IMR-90 (cell line): ENCODE results near the gene BASP1. TPM values are rescaled to one million over a fixed set of nuclear protein-coding genes. Genes with fewer than 3 reads are reported as not detected.
A peak's percentile ranks its signal among the peaks of the same experiment; 100 is the strongest.

Experiments used
- ATAC-seq: fragments of 200-7000 bp; cut with Tn5 transposase; 2 replicates; pipeline ENCODE4 v1.9.1; 2020; ENCODE audit warnings: low read depth, mild to moderate bottlenecking, moderate library complexity
- BruUV-seq: library from RNA; stranded (reverse); fragments of 400-500 nt; replicated peaks from 2 replicates; lab custom pipeline; 2021; lab: Mats Ljungman, UMichigan
- CTCF ChIA-PET: fragments of 300-600 bp; formaldehyde crosslinking; extraction: SDS; loops from one replicate; lab custom pipeline; 2021; ENCODE audit warnings: antibody characterized with exemption; lab: Yijun Ruan, JAX
- POLR2A ChIA-PET: fragments of 300-600 bp; sonication (Branson Sonifier 250); formaldehyde crosslinking; loops from one replicate; lab custom pipeline; 2022; ENCODE audit warnings: antibody characterized with exemption; ENCODE audit not compliant: unreplicated experiment; lab: Charles Lee
- DNase-seq: peaks from one replicate; pipeline ENCODE4 v3.0.0; 2013
- H2AFZ ChIP-seq: replicated peaks from 2 replicates; pipeline ENCODE3; 2013; ENCODE audit warnings: low read length, mild to moderate bottlenecking; ENCODE audit not compliant: poor library complexity
- H2AK5ac ChIP-seq: 2 replicates; pipeline ENCODE4 v1.6.1; 2013; ENCODE audit warnings: low read depth, low read length, inconsistent platforms
- H2AK9ac ChIP-seq: replicated peaks from 2 replicates; pipeline ENCODE3; 2013; ENCODE audit warnings: mild to moderate bottlenecking, low read depth, low read length, moderate library complexity; ENCODE audit not compliant: poor library complexity
- H2BK120ac ChIP-seq: 2 replicates; pipeline ENCODE4 v1.6.1; 2013; ENCODE audit warnings: low read depth, low read length, inconsistent platforms
- H2BK15ac ChIP-seq: 3 replicates; pipeline ENCODE4 v1.6.1; 2013; ENCODE audit warnings: low read depth, low read length, inconsistent platforms
- H2BK20ac ChIP-seq: 2 replicates; pipeline ENCODE4 v1.6.1; 2013; ENCODE audit warnings: low read depth, mild to moderate bottlenecking, inconsistent platforms, low read length, moderate library complexity
- H2BK5ac ChIP-seq: 2 replicates; pipeline ENCODE4 v1.6.1; 2013; ENCODE audit warnings: mild to moderate bottlenecking, low read depth, low read length, inconsistent platforms; ENCODE audit not compliant: poor library complexity, severe bottlenecking
- H3K14ac ChIP-seq: replicated peaks from 2 replicates; pipeline ENCODE4 v1.6.1; 2013; ENCODE audit warnings: low read depth, low read length, inconsistent platforms
- H3K18ac ChIP-seq: 2 replicates; pipeline ENCODE4 v1.6.1; 2013; ENCODE audit warnings: low read depth, low read length, control low read depth
- H3K23ac ChIP-seq: 2 replicates; pipeline ENCODE4 v1.6.1; 2013; ENCODE audit warnings: low read depth, low read length, inconsistent platforms
- H3K27ac ChIP-seq: 2 replicates; pipeline ENCODE4 v1.5.1; 2013; ENCODE audit warnings: mild to moderate bottlenecking, control low read depth, low read length; ENCODE audit not compliant: insufficient read depth
- H3K27me3 ChIP-seq: 2 replicates; pipeline ENCODE4 v1.6.1; 2013; ENCODE audit warnings: low read length; ENCODE audit not compliant: control insufficient read depth, insufficient read depth
- H3K36me3 ChIP-seq: 2 replicates; pipeline ENCODE4 v1.6.1; 2013; ENCODE audit warnings: low read length, mixed read lengths; ENCODE audit not compliant: control insufficient read depth, insufficient read depth
- H3K4ac ChIP-seq: 2 replicates; pipeline ENCODE4 v1.6.1; 2013; ENCODE audit warnings: low read depth, low read length, inconsistent platforms
- H3K4me1 ChIP-seq: 2 replicates; pipeline ENCODE4 v1.6.1; 2013; ENCODE audit warnings: low read length, mixed read lengths; ENCODE audit not compliant: control insufficient read depth, insufficient read depth
- H3K4me2 ChIP-seq: 2 replicates; pipeline ENCODE4 v1.6.1; 2013; ENCODE audit warnings: low read depth, mild to moderate bottlenecking, control low read depth, low read length, moderate library complexity
- H3K4me3 ChIP-seq: 2 replicates; pipeline ENCODE4 v1.5.1; 2013; ENCODE audit warnings: low read depth, mild to moderate bottlenecking, control low read depth, low read length, moderate library complexity; ENCODE audit not compliant: insufficient read depth
- H3K56ac ChIP-seq: 2 replicates; pipeline ENCODE4 v1.6.1; 2013; ENCODE audit warnings: low read length, inconsistent platforms; ENCODE audit not compliant: insufficient read depth; ENCODE audit errors: extremely low read depth
- H3K79me1 ChIP-seq, 2 experiments: 2 replicates each; pipeline ENCODE4 v1.6.1; 2013; ENCODE audit warnings: low read length in 2 of 2, inconsistent platforms in 1 of 2, low read depth in 1 of 2
- H3K9ac ChIP-seq: 2 replicates; pipeline ENCODE4 v1.6.1; 2013; ENCODE audit warnings: low read depth, low read length, control low read depth
- H3K9me1 ChIP-seq: 2 replicates; pipeline ENCODE4 v1.6.1; 2013; ENCODE audit warnings: low read length, inconsistent platforms; ENCODE audit not compliant: insufficient read depth
- H3K9me3 ChIP-seq: 2 replicates; pipeline ENCODE4 v1.6.1; 2013; ENCODE audit warnings: low read length; ENCODE audit not compliant: control insufficient read depth, insufficient read depth
- H4K20me1 ChIP-seq: 2 replicates; pipeline ENCODE4 v1.6.1; 2013; ENCODE audit warnings: low read length, inconsistent platforms; ENCODE audit not compliant: insufficient read depth
- H4K5ac ChIP-seq: 2 replicates; pipeline ENCODE4 v1.6.1; 2013; ENCODE audit warnings: mild to moderate bottlenecking, low read depth, low read length, control low read depth
- H4K8ac ChIP-seq, 2 experiments: 2 replicates each; pipeline ENCODE4 v1.6.1; 2013; ENCODE audit warnings: low read depth in 2 of 2, low read length in 2 of 2, control low read depth in 1 of 2, inconsistent platforms in 1 of 2
- H4K91ac ChIP-seq: 2 replicates; pipeline ENCODE4 v1.6.1; 2013; ENCODE audit warnings: low read depth, low read length, inconsistent platforms; ENCODE audit not compliant: insufficient read depth
- CTCF ChIP-seq: conservative IDR thresholded peaks from 2 replicates; pipeline ENCODE4 v1.5.1; 2012; ENCODE audit warnings: mild to moderate bottlenecking, low read depth, low read length, improper control_type of control experiment
- ELK1 ChIP-seq: fragments of 150-350 bp; IDR thresholded peaks from 2 replicates; pipeline ENCODE4 v1.6.1; 2016; ENCODE audit warnings: low read depth, mild to moderate bottlenecking, low read length, moderate library complexity, borderline replicate concordance
- FOS ChIP-seq: fragments of 150-350 bp; IDR thresholded peaks from 2 replicates; pipeline ENCODE4 v1.6.1; 2016; ENCODE audit warnings: low read depth, low read length
- MAFK ChIP-seq: IDR thresholded peaks from 2 replicates; pipeline ENCODE4 v1.6.1; 2012; ENCODE audit warnings: low read depth, low read length, improper control_type of control experiment
- MXI1 ChIP-seq: IDR thresholded peaks from 2 replicates; pipeline ENCODE4 v1.6.1; 2012; ENCODE audit warnings: low read depth, mild to moderate bottlenecking, low read length, moderate library complexity, borderline replicate concordance
- NFE2L2 ChIP-seq: fragments of 150-350 bp; IDR thresholded peaks from 2 replicates; pipeline ENCODE4 v1.6.1; 2016; ENCODE audit warnings: low read depth, mild to moderate bottlenecking, low read length
- POLR2A ChIP-seq: IDR thresholded peaks from 2 replicates; pipeline ENCODE4 v1.6.1; 2012; ENCODE audit warnings: mild to moderate bottlenecking, low read depth, low read length
- RAD21 ChIP-seq: IDR thresholded peaks from 2 replicates; pipeline ENCODE4 v1.6.1; 2012; ENCODE audit warnings: low read length, improper control_type of control experiment
- RCOR1 ChIP-seq: IDR thresholded peaks from 2 replicates; pipeline ENCODE4 v1.6.1; 2012; ENCODE audit warnings: mild to moderate bottlenecking, low read length, improper control_type of control experiment; ENCODE audit not compliant: insufficient replicate concordance
- RFX5 ChIP-seq: IDR thresholded peaks from 2 replicates; pipeline ENCODE4 v1.8.0; 2012; ENCODE audit warnings: low read depth, mild to moderate bottlenecking, low read length, moderate library complexity
- SMC3 ChIP-seq: fragments of 150-350 bp; IDR thresholded peaks from 2 replicates; pipeline ENCODE4 v1.6.1; 2016; ENCODE audit warnings: low read depth, mild to moderate bottlenecking, antibody characterized with exemption, low read length, moderate library complexity
- USF2 ChIP-seq: fragments of 150-350 bp; IDR thresholded peaks from 2 replicates; pipeline ENCODE4 v1.6.1; 2017; ENCODE audit warnings: mild to moderate bottlenecking, antibody characterized with exemption, low read length, low read depth
- WGBS, 2 experiments: methylation state at CpG; one replicate each; pipeline versions ENCODE4 v1.1.5 to v1.1.7; 2013; ENCODE audit warnings: missing lambda C conversion rate in 2 of 2; ENCODE audit not compliant: insufficient read length in 1 of 2; ENCODE audit errors: extremely low coverage in 2 of 2; 5-methylcytosine and 5-hydroxymethylcytosine counted together
- dilution Hi-C: fragments of 300-500 bp; cut with HindIII; formaldehyde crosslinking; loops from one replicate; pipeline ENCODE4 v1.14.3; 2018; ENCODE audit warnings: low sequenced_read_pairs; ENCODE audit not compliant: unreplicated experiment
- in situ Hi-C: fragments of 300-500 bp; cut with MboI; formaldehyde crosslinking; loops from 3 replicates; pipeline ENCODE4 v1.14.3; 2019; ENCODE audit warnings: low sequenced_read_pairs, inconsistent platforms, mixed read lengths
- intact Hi-C: fragments of 100-400 bp; cut with micrococcal nuclease; formaldehyde crosslinking; loops from 2 replicates; pipeline ENCODE4 v1.10.0; 2022
- polyA plus RNA-seq, 3 experiments: library from polyadenylated mRNA; depleted of rRNA; stranded (reverse); fragments of >200 nt; gene quantifications; 2 replicates each; pipeline ENCODE4 v1.2.3, GENCODE V29; 2012; ENCODE audit warnings: low replicate concordance in 1 of 3
- total RNA-seq: library from RNA; depleted of rRNA; stranded (reverse); fragments of >200 nt; gene quantifications from 2 replicates; pipeline ENCODE4 v1.2.3, GENCODE V29; 2012

BASP1 gene
- total and polyA plus RNA-seq, 2 of the 4 experiments (the other 2 are of a cell fraction), result 39.6 to 103 TPM

GRCh38 chr5:17180864-17181723 lies 36.3 kb upstream of the BASP1 start:
- Histone ChIP-seq H2AK5ac (peak overlapping the region; percentile 99), H2BK5ac (peak overlapping the region; percentile 98), H3K4ac (peak overlapping the region; percentile 97), H3K18ac (peak overlapping the region; percentile 98), H4K20me1 (no peaks in the 10 kb centered on the region), H3K9me3 (no peaks in the 10 kb centered on the region), H3K23ac (peak overlapping the region; percentile 91), H3K79me1 (peaks cover 10 to 33% of the 10 kb centered on the region in 2 experiments; a peak in 3 of 4 replicates), H2BK15ac (peak overlapping the region; percentile 96; the same call in 2 of the 3 replicates), H3K4me3 (no peak overlapping the region), H4K8ac (peak overlapping the region; percentile 89 to 95), H4K91ac (peak overlapping the region; percentile 98), H3K56ac (peak overlapping the region; percentile 83), H3K4me2 (peak overlapping the region; percentile 17; the same call in 1 of the 2 replicates), H2AK9ac (peak overlapping the region; percentile 3), H3K4me1 (peaks cover 33% of the 10 kb centered on the region), H2BK20ac (peak overlapping the region; percentile 97), H3K27ac (peak overlapping the region; percentile 92), H3K27me3 (no peaks in the 10 kb centered on the region), H3K14ac (peak overlapping the region; percentile 85), H4K5ac (peak overlapping the region; percentile 84), H3K9ac (peak overlapping the region; percentile 54; the same call in 1 of the 2 replicates), H3K9me1 (peaks cover 20% of the 10 kb centered on the region), H2BK120ac (peak overlapping the region; percentile 98), H2AFZ (peak overlapping the region; percentile 56), H3K36me3 (no peaks in the 10 kb centered on the region)
- BruUV-seq, result no TSS peak
- CTCF ChIA-PET, result interaction anchor here (0.5 to 1.6 kb wide), 3 partner anchors 48 to 272 kb away, joined by 3 to 5 read pairs (median 4); no protein-coding TSS in a partner anchor
- WGBS, 2 experiments, result no CpG with 5 or more reads among the region's 11 CpGs
- DNase-seq, result peak; percentile 100
- dilution Hi-C loops (loop anchor here (25.0 kb wide), 1 partner anchor 394 kb away; no protein-coding TSS in a partner anchor), intact Hi-C loops (loop anchor here (1.0 kb wide), 1 partner anchor 12 kb away; no protein-coding TSS in a partner anchor), in situ Hi-C loops (loop anchor here (10.0 kb wide), 1 partner anchor 176 kb away; no protein-coding TSS in a partner anchor)
- POLR2A ChIA-PET, result interaction anchor here (0.5 to 1.0 kb wide), 2 partner anchors 10 to 181 kb away, joined by 3 read pairs; no protein-coding TSS in a partner anchor
- peak; percentile 79 for ATAC-seq
- no peak for TF ChIP-seq RFX5
- no peak for TF ChIP-seq USF2
- TF ChIP-seq MXI1, result no peak
- TF ChIP-seq CTCF, result no peak
- no peak for TF ChIP-seq ELK1
- peak; percentile 29 for TF ChIP-seq SMC3
- TF ChIP-seq MAFK, result peak; percentile 5; the same call in 1 of the 2 replicates
- TF ChIP-seq POLR2A, result no peak; the same call in 1 of the 2 replicates
- TF ChIP-seq RCOR1, result peak; percentile 74
- peak; percentile 41 for TF ChIP-seq RAD21
- peak; percentile 99 for TF ChIP-seq FOS
- TF ChIP-seq NFE2L2, result peak; percentile 64
